Activated B cell treated with CpG ODN at 0.5 μM for 24 hours (primary cell): ENCODE results near the gene MYO5B. TPM values are rescaled to one million over a fixed set of nuclear protein-coding genes. Genes with fewer than 3 reads are reported as not detected.
"Not testable (repeated sequence)": the region's sequence is repeated elsewhere in the genome, so short reads cannot be mapped to it uniquely, and the experiment has no call there.

Source experiments
- ATAC-seq: fragments of 200-7000 bp; cut with Tn5 transposase; one replicate; pipeline ENCODE4 v1.10.0; 2021; ENCODE audit warnings: low read depth, mild to moderate bottlenecking, moderate library complexity
- CTCF ChIA-PET: fragments of 350-600 bp; sonication (Branson Sonifier 250); formaldehyde crosslinking; loops from one replicate; lab custom pipeline; 2021; ENCODE audit warnings: antibody characterized with exemption; lab: Charles Lee
- POLR2A ChIA-PET: fragments of 350-600 bp; sonication (Branson Sonifier 250); formaldehyde crosslinking; loops from one replicate; lab custom pipeline; 2021; ENCODE audit warnings: antibody characterized with exemption; lab: Charles Lee
- DNase-seq: peaks from one replicate; pipeline ENCODE4 v3.0.0; 2022
- H3K27ac Mint-ChIP-seq: one replicate; pipeline ENCODE4 v1.8.0; 2020; ENCODE audit warnings: mixed read lengths
- H3K27me3 Mint-ChIP-seq: one replicate; pipeline ENCODE4 v1.8.0; 2021; ENCODE audit warnings: mixed read lengths
- H3K36me3 Mint-ChIP-seq: one replicate; pipeline ENCODE4 v1.8.0; 2021; ENCODE audit warnings: low read depth, mixed read lengths
- H3K4me1 Mint-ChIP-seq: one replicate; pipeline ENCODE4 v1.8.0; 2021; ENCODE audit warnings: mixed read lengths
- H3K4me3 Mint-ChIP-seq: one replicate; pipeline ENCODE4 v1.8.0; 2020; ENCODE audit warnings: mild to moderate bottlenecking, mixed read lengths
- H3K9me3 Mint-ChIP-seq: one replicate; pipeline ENCODE4 v1.8.0; 2020; ENCODE audit warnings: mixed read lengths
- intact Hi-C: fragments of 100-400 bp; cut with micrococcal nuclease; formaldehyde crosslinking; loops from one replicate; pipeline ENCODE4 v1.15.1; 2024
- total RNA-seq: library from RNA; stranded (reverse); gene quantifications from 2 replicates; pipeline ENCODE4 v1.2.3, GENCODE V29; 2022
- TF ChIP-seq, protein P1 (sequence below): fragments of 200-600 bp; IDR thresholded peaks from one replicate; pipeline ENCODE4 v1.8.0; 2022; ENCODE audit warnings: antibody characterized with exemption, mild to moderate bottlenecking

The MYO5B gene
- total RNA-seq, 1 donor from 2014 or later = 0.49 TPM

- intact Hi-C loops = no loop called here
- TF ChIP-seq, protein P1, sequence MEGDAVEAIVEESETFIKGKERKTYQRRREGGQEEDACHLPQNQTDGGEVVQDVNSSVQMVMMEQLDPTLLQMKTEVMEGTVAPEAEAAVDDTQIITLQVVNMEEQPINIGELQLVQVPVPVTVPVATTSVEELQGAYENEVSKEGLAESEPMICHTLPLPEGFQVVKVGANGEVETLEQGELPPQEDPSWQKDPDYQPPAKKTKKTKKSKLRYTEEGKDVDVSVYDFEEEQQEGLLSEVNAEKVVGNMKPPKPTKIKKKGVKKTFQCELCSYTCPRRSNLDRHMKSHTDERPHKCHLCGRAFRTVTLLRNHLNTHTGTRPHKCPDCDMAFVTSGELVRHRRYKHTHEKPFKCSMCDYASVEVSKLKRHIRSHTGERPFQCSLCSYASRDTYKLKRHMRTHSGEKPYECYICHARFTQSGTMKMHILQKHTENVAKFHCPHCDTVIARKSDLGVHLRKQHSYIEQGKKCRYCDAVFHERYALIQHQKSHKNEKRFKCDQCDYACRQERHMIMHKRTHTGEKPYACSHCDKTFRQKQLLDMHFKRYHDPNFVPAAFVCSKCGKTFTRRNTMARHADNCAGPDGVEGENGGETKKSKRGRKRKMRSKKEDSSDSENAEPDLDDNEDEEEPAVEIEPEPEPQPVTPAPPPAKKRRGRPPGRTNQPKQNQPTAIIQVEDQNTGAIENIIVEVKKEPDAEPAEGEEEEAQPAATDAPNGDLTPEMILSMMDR = no peak
- H3K36me3 Mint-ChIP-seq = no peaks in the 10 kb centered on the region
- ATAC-seq = no peak
- H3K4me1 Mint-ChIP-seq = no peaks in the 10 kb centered on the region
- H3K9me3 Mint-ChIP-seq = no peaks in the 10 kb centered on the region
- H3K27me3 Mint-ChIP-seq = no peaks in the 10 kb centered on the region
- H3K27ac Mint-ChIP-seq = no peak overlapping the region
- POLR2A ChIA-PET = no interaction called here
- H3K4me3 Mint-ChIP-seq = no peak overlapping the region
- no peak for DNase-seq
- CTCF ChIA-PET = no interaction called here
Measured at GRCh38 chr18:49839012-49839411, 355.9 kb downstream of the MYO5B start.

GRCh38 chr18:49838381-49838780, 356.6 kb downstream of the MYO5B start:
- ATAC-seq (no peak), DNase-seq (no peak)
- Mint-ChIP-seq H3K4me1 (no peaks in the 10 kb centered on the region), H3K9me3 (no peaks in the 10 kb centered on the region), H3K36me3 (no peaks in the 10 kb centered on the region), H3K27ac (no peak overlapping the region), H3K27me3 (no peaks in the 10 kb centered on the region), H3K4me3 (no peak overlapping the region)
- TF ChIP-seq, protein P1 = no peak
- intact Hi-C loops = no loop called here
- CTCF ChIA-PET = no interaction called here
- POLR2A ChIA-PET = no interaction called here

DNA sequence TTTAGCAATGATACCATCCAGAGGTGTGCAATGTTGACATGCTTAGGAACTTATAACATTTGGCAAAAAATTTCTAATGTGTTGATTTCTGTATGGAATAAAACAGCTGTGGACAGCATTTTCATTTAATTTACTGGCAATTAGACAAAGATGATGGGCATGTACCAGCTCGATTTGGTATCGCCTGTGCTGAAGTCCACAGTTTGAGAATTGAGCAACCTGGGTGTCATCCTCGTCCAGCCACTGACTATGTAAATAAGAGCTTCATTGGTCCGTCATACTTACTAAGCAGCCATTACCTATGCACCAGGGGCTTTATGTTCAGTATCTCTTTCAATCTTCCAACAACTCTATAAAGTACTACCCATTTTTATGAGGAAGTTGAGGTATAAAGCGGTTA, 357.1 kb downstream of the MYO5B start:
- ChIA-PET CTCF (no interaction called here), POLR2A (no interaction called here)
- H3K36me3 Mint-ChIP-seq = no peaks in the 10 kb centered on the region
- TF ChIP-seq, protein P1 = no peak
- H3K4me3 Mint-ChIP-seq = no peak overlapping the region
- intact Hi-C loops = no loop called here
- H3K27me3 Mint-ChIP-seq = no peaks in the 10 kb centered on the region
- ATAC-seq = no peak
- H3K9me3 Mint-ChIP-seq = no peaks in the 10 kb centered on the region
- no peak overlapping the region for H3K27ac Mint-ChIP-seq
- no peak for DNase-seq
- no peaks in the 10 kb centered on the region for H3K4me1 Mint-ChIP-seq

DNA sequence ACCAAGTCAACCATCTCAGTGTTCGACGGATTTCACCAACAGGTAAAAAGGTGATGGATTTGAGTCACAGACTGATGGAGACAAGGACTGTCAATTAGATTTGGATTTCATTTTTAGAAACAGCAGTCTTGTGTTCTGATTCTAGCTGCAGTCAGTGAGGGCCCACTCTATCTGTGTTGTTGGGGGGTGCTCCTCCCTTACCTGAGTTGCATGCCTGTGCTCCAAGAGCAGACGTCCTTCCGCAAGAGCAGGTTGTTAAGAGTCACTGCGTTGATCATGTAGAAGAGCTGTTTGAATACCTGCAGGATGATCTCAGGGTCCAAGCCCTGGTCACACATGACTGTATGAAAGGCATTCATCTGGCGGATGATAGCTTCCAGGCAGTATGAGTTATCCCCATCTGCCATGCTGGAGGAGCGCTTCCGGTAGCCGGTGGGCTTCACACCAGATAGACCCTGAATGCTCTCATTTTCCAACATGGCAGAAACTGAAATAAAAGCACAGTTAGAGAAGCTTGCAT, 357.6 kb downstream of the MYO5B start:
- POLR2A ChIA-PET, H3K27me3 Mint-ChIP-seq, ATAC-seq, DNase-seq, H3K9me3 Mint-ChIP-seq, H3K27ac Mint-ChIP-seq, intact Hi-C loops, CTCF ChIA-PET, H3K4me3 Mint-ChIP-seq, H3K4me1 Mint-ChIP-seq, H3K36me3 Mint-ChIP-seq: not testable (repeated sequence)

GRCh38 chr18:49835405-49835804, 359.5 kb downstream of the MYO5B start:
- intact Hi-C loops = no loop called here
- Mint-ChIP-seq H3K9me3 (no peaks in the 10 kb centered on the region), H3K4me3 (no peak overlapping the region), H3K4me1 (no peaks in the 10 kb centered on the region), H3K27ac (no peak overlapping the region), H3K36me3 (no peaks in the 10 kb centered on the region), H3K27me3 (peaks cover 1% of the 10 kb centered on the region)
- POLR2A ChIA-PET = no interaction called here
- CTCF ChIA-PET = no interaction called here
- ATAC-seq (no peak), DNase-seq (no peak)
- TF ChIP-seq, protein P1 = no peak

DNA sequence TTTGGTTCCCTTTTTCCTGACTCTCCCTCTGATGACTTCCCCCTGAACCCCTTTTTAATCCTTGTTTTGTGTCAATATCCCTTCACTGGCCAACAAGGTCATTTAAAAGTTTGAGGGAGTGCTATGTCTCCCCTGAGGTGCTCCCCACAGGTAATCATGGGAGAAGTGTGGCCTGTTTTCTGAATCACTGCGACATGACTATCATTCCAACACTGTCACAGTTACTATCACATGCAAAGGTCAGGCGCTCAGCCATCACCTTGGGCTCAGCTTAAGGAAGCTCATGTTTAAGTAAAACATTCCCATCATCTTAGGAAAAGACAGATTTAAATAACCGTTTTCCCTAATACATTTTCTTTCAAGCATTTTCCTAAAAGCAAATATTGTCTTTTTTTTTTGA, 360.7 kb downstream of the MYO5B start:
- Mint-ChIP-seq H3K9me3 (peaks cover 3% of the 10 kb centered on the region), H3K36me3 (no peaks in the 10 kb centered on the region), H3K4me1 (no peaks in the 10 kb centered on the region), H3K4me3 (no peak overlapping the region), H3K27ac (no peak overlapping the region), H3K27me3 (peaks cover 1% of the 10 kb centered on the region)
- TF ChIP-seq, protein P1 = no peak
- ATAC-seq (no peak), DNase-seq (no peak)
- ChIA-PET CTCF (no interaction called here), POLR2A (no interaction called here)
- intact Hi-C loops = no loop called here
